H9 (cell line): ENCODE data around the gene GUK1. TPM values are rescaled to one million over a fixed set of nuclear protein-coding genes. Genes with fewer than 3 reads are reported as not detected.

Experiments used
- DNase-seq: peaks from one replicate; pipeline ENCODE4 v3.0.0-alpha.2; 2017
- H2AFZ ChIP-seq: one replicate; pipeline ENCODE4 v1.6.1; 2013; ENCODE audit warnings: mild to moderate bottlenecking, low read length, control low read depth, moderate library complexity
- H2AK5ac ChIP-seq: 2 replicates; pipeline ENCODE4 v1.6.1; 2013; ENCODE audit warnings: low read length, control low read depth, mixed read lengths; ENCODE audit not compliant: insufficient read length
- H2BK120ac ChIP-seq: one replicate; pipeline ENCODE4 v1.6.1; 2013; ENCODE audit warnings: low read depth, mild to moderate bottlenecking, low read length, control low read depth, inconsistent platforms; ENCODE audit not compliant: poor library complexity, severe bottlenecking
- H2BK12ac ChIP-seq: 2 replicates; pipeline ENCODE4 v1.6.1; 2013; ENCODE audit warnings: low read length, control low read depth, mixed read lengths, low read depth; ENCODE audit not compliant: insufficient read length
- H2BK15ac ChIP-seq: 2 replicates; pipeline ENCODE4 v1.6.1; 2013; ENCODE audit warnings: low read depth, low read length, control low read depth
- H2BK20ac ChIP-seq: one replicate; pipeline ENCODE4 v1.6.1; 2013; ENCODE audit warnings: low read depth, mild to moderate bottlenecking, low read length, control low read depth, inconsistent platforms; ENCODE audit not compliant: poor library complexity, severe bottlenecking
- H2BK5ac ChIP-seq: 2 replicates; pipeline ENCODE4 v1.6.1; 2013; ENCODE audit warnings: low read length, control low read depth, mixed read lengths; ENCODE audit not compliant: insufficient read length
- H3K14ac ChIP-seq: 2 replicates; pipeline ENCODE4 v1.6.1; 2013; ENCODE audit warnings: low read length, control low read depth; ENCODE audit not compliant: insufficient read depth
- H3K18ac ChIP-seq: 2 replicates; pipeline ENCODE4 v1.6.1; 2013; ENCODE audit warnings: low read depth, mild to moderate bottlenecking, mixed read lengths, low read length, control low read depth; ENCODE audit not compliant: insufficient read length
- H3K23ac ChIP-seq: 2 replicates; pipeline ENCODE4 v1.6.1; 2013; ENCODE audit warnings: low read length, control low read depth, mixed read lengths, low read depth; ENCODE audit not compliant: insufficient read length
- H3K23me2 ChIP-seq: 2 replicates; pipeline ENCODE4 v1.6.1; 2013; ENCODE audit warnings: low read depth, mild to moderate bottlenecking, mixed read lengths, low read length, control low read depth; ENCODE audit not compliant: insufficient read length, poor library complexity, severe bottlenecking
- H3K27ac ChIP-seq: 2 replicates; pipeline ENCODE4 v1.5.1; 2013; ENCODE audit warnings: low read length, control low read depth, mixed read lengths, low read depth; ENCODE audit not compliant: insufficient read length
- H3K27me3 ChIP-seq: 2 replicates; pipeline ENCODE4 v1.6.1; 2013; ENCODE audit warnings: low read length, control low read depth, inconsistent platforms; ENCODE audit not compliant: insufficient read depth
- H3K4ac ChIP-seq: 2 replicates; pipeline ENCODE4 v1.6.1; 2013; ENCODE audit warnings: low read depth, mild to moderate bottlenecking, control low read depth, inconsistent platforms, low read length, moderate library complexity
- H3K4me1 ChIP-seq: 2 replicates; pipeline ENCODE4 v1.6.1; 2013; ENCODE audit warnings: low read length, control low read depth, inconsistent platforms; ENCODE audit not compliant: insufficient read depth
- H3K4me2 ChIP-seq: 2 replicates; pipeline ENCODE4 v1.6.1; 2013; ENCODE audit warnings: low read length, control low read depth, mixed read lengths; ENCODE audit not compliant: insufficient read length, insufficient read depth
- H3K56ac ChIP-seq: 2 replicates; pipeline ENCODE4 v1.6.1; 2013; ENCODE audit warnings: low read depth, mild to moderate bottlenecking, mixed read lengths, low read length, control low read depth; ENCODE audit not compliant: insufficient read length
- H3K79me1 ChIP-seq: 2 replicates; pipeline ENCODE4 v1.6.1; 2013; ENCODE audit warnings: low read depth, mild to moderate bottlenecking, moderate library complexity, low read length, control low read depth, inconsistent platforms; ENCODE audit not compliant: insufficient read depth, poor library complexity, severe bottlenecking
- H3K79me2 ChIP-seq: 2 replicates; pipeline ENCODE4 v1.6.1; 2013; ENCODE audit warnings: low read length, control low read depth, inconsistent platforms; ENCODE audit not compliant: insufficient read depth
- H3K9ac ChIP-seq: 2 replicates; pipeline ENCODE4 v1.6.1; 2013; ENCODE audit warnings: low read length, control low read depth, mixed read lengths; ENCODE audit not compliant: insufficient read length; ENCODE audit errors: extremely low read depth
- H3K9me3 ChIP-seq: one replicate; pipeline ENCODE4 v1.6.1; 2013; ENCODE audit warnings: low read depth, low read length, inconsistent platforms; ENCODE audit not compliant: control insufficient read depth
- H3T11ph ChIP-seq: one replicate; pipeline ENCODE4 v1.6.1; 2013; ENCODE audit warnings: mild to moderate bottlenecking, low read length, control low read depth, inconsistent platforms
- H4K20me1 ChIP-seq: one replicate; pipeline ENCODE4 v1.6.1; 2013; ENCODE audit not compliant: control insufficient read depth, insufficient read length, insufficient read depth
- H4K5ac ChIP-seq: 2 replicates; pipeline ENCODE4 v1.6.1; 2013; ENCODE audit warnings: low read depth, mild to moderate bottlenecking, mixed read lengths, low read length, control low read depth; ENCODE audit not compliant: insufficient read length
- H4K8ac ChIP-seq: replicated peaks from 2 replicates; pipeline ENCODE4 v1.6.1; 2013; ENCODE audit warnings: low read length, control low read depth, mixed read lengths, low read depth; ENCODE audit not compliant: insufficient read length
- H4K91ac ChIP-seq: 2 replicates; pipeline ENCODE4 v1.6.1; 2013; ENCODE audit warnings: low read depth, mild to moderate bottlenecking, moderate library complexity, mixed read lengths, low read length, control low read depth; ENCODE audit not compliant: insufficient read length
- H3K27ac Mint-ChIP-seq, 3 experiments: 2 replicates in 2 of 3; 3 replicates in 1 of 3; pipeline ENCODE4 v1.8.0; 2020 to 2021; ENCODE audit warnings: mixed read lengths in 3 of 3, mild to moderate bottlenecking in 1 of 3, moderate library complexity in 1 of 3
- H3K27me3 Mint-ChIP-seq: 2 replicates; pipeline ENCODE4 v1.8.0; 2021; ENCODE audit warnings: low read depth, mild to moderate bottlenecking, moderate library complexity, mixed read lengths
- H3K36me3 Mint-ChIP-seq, 3 experiments: 2 replicates in 2 of 3; 3 replicates in 1 of 3; pipeline ENCODE4 v1.8.0; 2020 to 2021; ENCODE audit warnings: low read depth in 3 of 3, mixed read lengths in 3 of 3; ENCODE audit not compliant: insufficient read depth in 1 of 3
- H3K4me1 Mint-ChIP-seq, 2 experiments: 2 replicates each; pipeline ENCODE4 v1.8.0; 2020; ENCODE audit warnings: mixed read lengths in 2 of 2
- H3K4me3 Mint-ChIP-seq, 2 experiments: 2 replicates in 1 of 2; 3 replicates in 1 of 2; pipeline ENCODE4 v1.8.0; 2020 to 2021; ENCODE audit warnings: mild to moderate bottlenecking in 2 of 2, mixed read lengths in 2 of 2, moderate library complexity in 1 of 2
- H3K9me3 Mint-ChIP-seq, 2 experiments: 2 replicates in 1 of 2; 3 replicates in 1 of 2; pipeline ENCODE4 v1.8.0; 2020; ENCODE audit warnings: mild to moderate bottlenecking in 2 of 2, mixed read lengths in 2 of 2, moderate library complexity in 1 of 2
- CTCF ChIP-seq: fragments of 200-600 bp; sonication (generic); conservative IDR thresholded peaks from 3 replicates; pipeline ENCODE4 v1.8.0; 2021; ENCODE audit warnings: antibody characterized with exemption, mild to moderate bottlenecking
- WGBS: extraction: QIAGEN DNeasy Blood & Tissue Kit; methylation state at CpG from one replicate; pipeline ENCODE4 v1.1.7; 2013; ENCODE audit warnings: missing lambda C conversion rate, low lambda C conversion rate, mixed read lengths; ENCODE audit not compliant: insufficient read length; ENCODE audit errors: extremely low coverage; 5-methylcytosine and 5-hydroxymethylcytosine counted together
- microRNA-seq: library from miRNA; unstranded; fragments of <30 nt; microRNA quantifications from one replicate; pipeline ENCODE4, GENCODE V29; 2020; ENCODE audit warnings: borderline microRNAs expressed
- total RNA-seq: library from RNA; stranded (reverse); gene quantifications from 2 replicates; pipeline ENCODE4 v1.2.1, GENCODE V29; 2021

GUK1 gene
- total RNA-seq, 1 experiment from 2014 or later = 88.2 TPM

GRCh38 chr1:228197555-228198147, 57.6 kb downstream of the GUK1 start:
- no peak for TF ChIP-seq CTCF

More at GRCh38 chr1:228197555-228198147, 57.6 kb downstream of the GUK1 start:
- H3K27ac ChIP-seq = no peak overlapping the region
- no peaks in the 10 kb centered on the region for H3K23me2 ChIP-seq
- H3K4me1 Mint-ChIP-seq = no peaks in the 10 kb centered on the region
- H2BK12ac ChIP-seq = no peak overlapping the region
- no peaks in the 10 kb centered on the region for H3K4me1 ChIP-seq
- H3K9me3 Mint-ChIP-seq = peaks cover 28 to 29% of the 10 kb centered on the region in 2 experiments
- H2BK120ac ChIP-seq = no peak overlapping the region
- no peak overlapping the region for H3K23ac ChIP-seq
- no peaks in the 10 kb centered on the region for H3K27me3 ChIP-seq
- H3K4me3 Mint-ChIP-seq = no peak overlapping the region; a peak in 1 of 5 replicates
- H3K4ac ChIP-seq = no peak overlapping the region
- H3K4me2 ChIP-seq = no peak overlapping the region
- no peak overlapping the region for H3K18ac ChIP-seq
- H2BK15ac ChIP-seq = no peak overlapping the region
- H3K9ac ChIP-seq = no peak overlapping the region
- no peak overlapping the region for H4K5ac ChIP-seq
- no peak overlapping the region for H3K56ac ChIP-seq
- no peak overlapping the region for H4K8ac ChIP-seq
- no peaks in the 10 kb centered on the region for H4K20me1 ChIP-seq
- no peak overlapping the region for H2BK5ac ChIP-seq
- H3K79me2 ChIP-seq = no peaks in the 10 kb centered on the region
- H4K91ac ChIP-seq = no peak overlapping the region
- H3K27ac Mint-ChIP-seq = no peak overlapping the region
- WGBS = no CpG with 5 or more reads among the region's 4 CpGs
- no peak for DNase-seq
- no peak overlapping the region for H2AFZ ChIP-seq
- H3K14ac ChIP-seq = no peak overlapping the region
- H3K79me1 ChIP-seq = no peaks in the 10 kb centered on the region
- H2AK5ac ChIP-seq = no peak overlapping the region
- H3K9me3 ChIP-seq = peaks cover 7% of the 10 kb centered on the region
- H3K27me3 Mint-ChIP-seq = peaks cover 38% of the 10 kb centered on the region
- H3T11ph ChIP-seq = no peak overlapping the region
- H2BK20ac ChIP-seq = no peak overlapping the region
- H3K36me3 Mint-ChIP-seq = peaks cover 16 to 23% (median 19%) of the 10 kb centered on the region in 3 experiments

Small RNA genes within 50 kb of the gene (microRNA-seq; reads per million reads assigned to microRNA genes)
- not detected for gene MIR3620

Other genes with a start within 250 kb of the GUK1 start
- gene WNT9A, start 192.3 kb upstream of the GUK1 start, total RNA-seq = 0.66 and 0.77 TPM in 2 replicates
- gene WNT3A, start 133.3 kb upstream of the GUK1 start, total RNA-seq = 0.17 and 0.20 TPM in 2 replicates
- 258 and 279 TPM in 2 replicates for gene ARF1, start 57.6 kb upstream of the GUK1 start, total RNA-seq
- gene C1orf35, start 37.0 kb upstream of the GUK1 start, total RNA-seq = 31.0 and 31.3 TPM in 2 replicates
- 56.9 and 62.3 TPM in 2 replicates for gene MRPL55, start 31.0 kb upstream of the GUK1 start, total RNA-seq
- 1.4 and 1.6 TPM in 2 replicates for gene GJC2, start 9.7 kb downstream of the GUK1 start, total RNA-seq
- gene IBA57, start 25.5 kb downstream of the GUK1 start, total RNA-seq = 11.8 and 12.6 TPM in 2 replicates
- gene OBSCN, start 67.8 kb downstream of the GUK1 start, total RNA-seq = 30.8 and 33.3 TPM in 2 replicates